Endothelial cell of umbilical vein (primary cell): ENCODE measurements around the gene CEP78. TPM values are rescaled to one million over a fixed set of nuclear protein-coding genes. Genes with fewer than 3 reads are reported as not detected.

Experiments used
- BruUV-seq: library from RNA; stranded (reverse); fragments of 400-500 nt; replicated peaks from 2 replicates; lab custom pipeline; 2021; lab: Mats Ljungman, UMichigan
- CTCF ChIA-PET: fragments of 300-600, 350-600 bp; sonication (Branson Sonifier 250); formaldehyde crosslinking; loops from one replicate; lab custom pipeline; 2021; ENCODE audit warnings: antibody characterized with exemption, inconsistent platforms; lab: Charles Lee
- POLR2A ChIA-PET: fragments of 300-600, 350-600 bp; sonication (Branson Sonifier 250); formaldehyde crosslinking; loops from one replicate; lab custom pipeline; 2021; ENCODE audit warnings: antibody characterized with exemption, inconsistent platforms; lab: Charles Lee
- DNase-seq: peaks from one replicate; pipeline ENCODE4 v3.0.0-alpha.2; 2011; ENCODE audit warnings: low read depth, low spot score
- FAIRE-seq: peaks from 2 replicates; lab custom pipeline; 2011; peaks lifted over from hg19 to GRCh38; lab: Jason Lieb, UNC
- H2AFZ ChIP-seq: 2 replicates; pipeline ENCODE4 v1.6.0; 2012; ENCODE audit warnings: low read depth, low read length, control low read depth, inconsistent platforms
- H3K27ac ChIP-seq: 2 replicates; pipeline ENCODE4 v1.5.1; 2011; ENCODE audit warnings: low read depth, mild to moderate bottlenecking, control low read depth, low read length, moderate library complexity; ENCODE audit not compliant: insufficient read depth
- H3K27me3 ChIP-seq, 2 experiments: 2 replicates each; pipeline versions ENCODE4 v1.6.0 to v1.6.1; 2011; ENCODE audit warnings: low read length in 2 of 2, mixed read lengths in 1 of 2; ENCODE audit not compliant: control insufficient read depth in 2 of 2, insufficient read depth in 2 of 2
- H3K36me3 ChIP-seq, 2 experiments: 2 replicates in 1 of 2; 3 replicates in 1 of 2; pipeline ENCODE4 v1.5.1; 2011; ENCODE audit warnings: low read length in 2 of 2, mild to moderate bottlenecking in 1 of 2, moderate library complexity in 1 of 2; ENCODE audit not compliant: control insufficient read depth in 2 of 2, insufficient read depth in 2 of 2; ENCODE audit errors: extremely low read depth in 1 of 2
- H3K4me1 ChIP-seq: 3 replicates; pipeline ENCODE4 v1.5.1; 2011; ENCODE audit warnings: mild to moderate bottlenecking, low read length; ENCODE audit not compliant: control insufficient read depth, insufficient read depth; ENCODE audit errors: extremely low read depth
- H3K4me2 ChIP-seq: 2 replicates; pipeline ENCODE4 v1.6.1; 2011; ENCODE audit warnings: low read length, control low read depth, mixed read lengths; ENCODE audit not compliant: insufficient read depth
- H3K4me3 ChIP-seq, 3 experiments: fragments of 200-600 bp in 1 of 3; sonication (generic), shearing (Covaris generic) in 1 of 3; replicated peaks in 1 of 3; 2 replicates each; pipeline ENCODE4 v1.5.1; 2011 to 2016; ENCODE audit warnings: control low read depth in 3 of 3, low read length in 3 of 3, mild to moderate bottlenecking in 2 of 3, inconsistent platforms in 1 of 3, low read depth in 1 of 3, moderate library complexity in 1 of 3; ENCODE audit not compliant: insufficient read depth in 1 of 3
- H3K79me2 ChIP-seq: 2 replicates; pipeline ENCODE4 v1.6.0; 2012; ENCODE audit warnings: low read length, inconsistent platforms; ENCODE audit not compliant: control insufficient read depth, insufficient read depth
- H3K9ac ChIP-seq: replicated peaks from 2 replicates; pipeline ENCODE3; 2011; ENCODE audit warnings: low read length, control low read depth; ENCODE audit not compliant: insufficient read depth; ENCODE audit errors: extremely low read depth
- H3K9me1 ChIP-seq: replicated peaks from 3 replicates; pipeline ENCODE4 v1.6.0; 2011; ENCODE audit warnings: mild to moderate bottlenecking, low read length; ENCODE audit not compliant: control insufficient read depth, insufficient read depth; ENCODE audit errors: extremely low read depth
- H3K9me3 ChIP-seq: replicated peaks from 2 replicates; pipeline ENCODE4 v1.5.1; 2012; ENCODE audit warnings: low read length, inconsistent platforms; ENCODE audit not compliant: control insufficient read depth, insufficient read depth
- H4K20me1 ChIP-seq: replicated peaks from 2 replicates; pipeline ENCODE3; 2011; ENCODE audit warnings: mild to moderate bottlenecking, low read length; ENCODE audit not compliant: control insufficient read depth, insufficient read depth; ENCODE audit errors: extremely low read depth
- CTCF ChIP-seq, 2 donors: IDR thresholded peaks; 1 replicate in 1 of 2; 2 replicates in 1 of 2; pipeline ENCODE4 v1.5.1; 2011; ENCODE audit warnings: low read length in 2 of 2, mild to moderate bottlenecking in 2 of 2, moderate library complexity in 2 of 2, control low read depth in 1 of 2, inconsistent platforms in 1 of 2, low read depth in 1 of 2; ENCODE audit not compliant: insufficient read depth in 1 of 2; ENCODE audit errors: extremely low read depth in 1 of 2
- EZH2 ChIP-seq: IDR thresholded peaks from 2 replicates; pipeline ENCODE4 v1.6.1; 2012; ENCODE audit warnings: borderline replicate concordance, low read depth, mild to moderate bottlenecking, moderate library complexity, low read length, inconsistent platforms; ENCODE audit not compliant: severe bottlenecking
- FOS ChIP-seq: IDR thresholded peaks from 2 replicates; pipeline ENCODE4 v1.6.1; 2011; ENCODE audit warnings: mild to moderate bottlenecking, low read length, moderate library complexity, borderline replicate concordance; ENCODE audit not compliant: insufficient read depth
- GATA2 ChIP-seq: IDR thresholded peaks from 2 replicates; pipeline ENCODE4 v1.7.0; 2011; ENCODE audit warnings: low read depth, mild to moderate bottlenecking, moderate library complexity, mixed read lengths, low read length; ENCODE audit not compliant: insufficient read length, insufficient read depth
- JUN ChIP-seq: IDR thresholded peaks from 2 replicates; pipeline ENCODE4 v1.6.1; 2011; ENCODE audit warnings: borderline replicate concordance, low read depth; ENCODE audit not compliant: insufficient read length, insufficient read depth
- MAX ChIP-seq: IDR thresholded peaks from 2 replicates; pipeline ENCODE4 v1.6.1; 2011; ENCODE audit not compliant: insufficient read depth, insufficient read length
- MYC ChIP-seq: IDR thresholded peaks from one replicate; pipeline ENCODE4 v1.6.1; 2011; ENCODE audit warnings: mild to moderate bottlenecking, low read depth, low read length
- POLR2A ChIP-seq: IDR thresholded peaks from 2 replicates; pipeline ENCODE4 v1.6.1; 2012; ENCODE audit warnings: low read depth, mild to moderate bottlenecking, control low read depth, low read length
- POLR2AphosphoS5 ChIP-seq: IDR thresholded peaks from 2 replicates; pipeline ENCODE4 v1.6.1; 2012; ENCODE audit warnings: low read depth, mild to moderate bottlenecking, control low read depth, low read length, moderate library complexity; ENCODE audit not compliant: insufficient read depth
- dilution Hi-C: fragments of 300-500 bp; cut with MboI; formaldehyde crosslinking; loops from one replicate; pipeline ENCODE4 v1.15.0; 2019; ENCODE audit warnings: low sequenced_read_pairs; ENCODE audit not compliant: extremely low pct_ligation_motif_present
- intact Hi-C: fragments of 100-400 bp; cut with micrococcal nuclease; formaldehyde crosslinking; loops from one replicate; pipeline ENCODE4 v1.10.0; 2022
- polyA plus RNA-seq, 4 experiments: library from polyadenylated mRNA; depleted of rRNA in 3 of 4; stranded (reverse) in 3 of 4; unstranded in 1 of 4; fragments of >200 nt; gene quantifications; 2 replicates each; pipeline versions ENCODE4 v1.2.1 to v1.2.3, GENCODE V29; 2011 to 2012; ENCODE audit warnings: missing spikeins in 1 of 4
- total RNA-seq: library from RNA; stranded (reverse); gene quantifications from 2 replicates; pipeline ENCODE4 v1.2.3, GENCODE V29; 2021

Gene CEP78
- total and polyA plus RNA-seq, 2 donors (not counting 3 experiments of a cell fraction or from before 2014, with no cell fraction given): 6.5 to 35.9 TPM

GRCh38 chr9:78324682-78325081 lies 88.8 kb downstream of the CEP78 start:
- Histone ChIP-seq H3K9me1 (no peaks in the 10 kb centered on the region), H3K4me2 (no peak overlapping the region), H3K79me2 (no peaks in the 10 kb centered on the region), H4K20me1 (no peaks in the 10 kb centered on the region), H3K36me3 (no peaks in the 10 kb centered on the region), H3K4me3 (no peak overlapping the region), H3K9ac (no peak overlapping the region), H3K4me1 (no peaks in the 10 kb centered on the region), H2AFZ (no peak overlapping the region), H3K9me3 (no peaks in the 10 kb centered on the region), H3K27ac (no peak overlapping the region), H3K27me3 (no peaks in the 10 kb centered on the region)
- ChIA-PET CTCF (no interaction called here), POLR2A (no interaction called here)
- intact Hi-C loops: no loop called here
- no peak for DNase-seq
- TF ChIP-seq FOS (no peak), POLR2A (no peak), MYC (no peak), MAX (no peak), POLR2AphosphoS5 (no peak), GATA2 (no peak), CTCF (IDR thresholded peaks at IDR 0.05; ENCODE audit: extremely low read depth in 1 of 2, insufficient read depth in 1 of 2, low read depth in 1 of 2, low read length in 2 of 2) (no peak), JUN (no peak), EZH2 (no peak)
- BruUV-seq: no TSS peak
- dilution Hi-C loops: no loop called here
- no peak for FAIRE-seq
